ENCODE measurements around the gene SETD1A. TPM values are rescaled to one million over a fixed set of nuclear protein-coding genes. Genes with fewer than 3 reads are reported as not detected.
A peak's percentile ranks its signal among the peaks of the same experiment; 100 is the strongest.

SETD1A gene
- total and polyA plus RNA-seq, 9 of the 15 experiments (the other 6 are each of a cell fraction or from before 2014, with no cell fraction given), result 0.08 to 36.0 (median 4.2) TPM

GRCh38 chr16:30949650-30950515 is 7.7 kb upstream of the SETD1A start (continued):
- TF ChIP-seq CHD1 (IDR thresholded peaks at IDR 0.05; ENCODE audit: low read length) (peak; percentile 54), MBD1 (CRISPR knock-in tag; IDR thresholded peaks at IDR 0.05) (no peak), GTF2E2 (tag; IDR thresholded peaks at IDR 0.05) (no peak), ZNF740 (CRISPR knock-in tag; IDR thresholded peaks at IDR 0.05) (peak; percentile 65; the same call in 1 of the 2 replicates), ZNF740 (tag; IDR thresholded peaks at IDR 0.05) (no peak), ZBTB1 (CRISPR knock-in tag; IDR thresholded peaks at IDR 0.05; ENCODE audit: borderline replicate concordance, low read depth) (no peak), CEBPZ (IDR thresholded peaks at IDR 0.05; ENCODE audit: borderline replicate concordance, low read depth, low read length) (no peak), NKRF (IDR thresholded peaks at IDR 0.05; ENCODE audit: borderline replicate concordance) (peak; percentile 71; the same call in 1 of the 2 replicates), ZKSCAN1 (IDR thresholded peaks at IDR 0.05; ENCODE audit: low read depth, low read length) (peak; percentile 30; the same call in 1 of the 2 replicates), HINFP (tag; conservative IDR thresholded peaks at IDR 0.05; ENCODE audit: low read depth) (no peak), CEBPG (CRISPR knock-in tag; IDR thresholded peaks at IDR 0.05) (no peak), CEBPG (tag; conservative IDR thresholded peaks at IDR 0.05 in 1 of 2, IDR thresholded peaks at IDR 0.05 in 1 of 2) (peak in 1 of 2 experiments; percentile 69; a peak in 2 of 4 replicates), MIER1 (IDR thresholded peaks at IDR 0.05; ENCODE audit: low read depth) (no peak), ATF1 (CRISPR knock-in tag; IDR thresholded peaks at IDR 0.05) (no peak), ATF1 (tag; IDR thresholded peaks at IDR 0.05) (peak; percentile 52; the same call in 1 of the 2 replicates), SMAD1 (IDR thresholded peaks at IDR 0.05; ENCODE audit: low read depth, low read length, partially characterized antibody) (peak; percentile 5)
